Stimulated activated CD8-positive, alpha-beta memory T cell treated with anti-CD3 and anti-CD28 coated beads, Interleukin-7, amount 100 ng/mL, for 48 hours (primary cell): ENCODE results near the gene HNF1B.

Experiments
- DNase-seq, 2 donors: peaks; one replicate each; pipeline ENCODE4 v3.0.0-alpha.2; 2020; ENCODE audit warnings: low read depth in 1 of 2; ENCODE audit errors: extremely low read depth in 1 of 2

HNF1B gene

DNA sequence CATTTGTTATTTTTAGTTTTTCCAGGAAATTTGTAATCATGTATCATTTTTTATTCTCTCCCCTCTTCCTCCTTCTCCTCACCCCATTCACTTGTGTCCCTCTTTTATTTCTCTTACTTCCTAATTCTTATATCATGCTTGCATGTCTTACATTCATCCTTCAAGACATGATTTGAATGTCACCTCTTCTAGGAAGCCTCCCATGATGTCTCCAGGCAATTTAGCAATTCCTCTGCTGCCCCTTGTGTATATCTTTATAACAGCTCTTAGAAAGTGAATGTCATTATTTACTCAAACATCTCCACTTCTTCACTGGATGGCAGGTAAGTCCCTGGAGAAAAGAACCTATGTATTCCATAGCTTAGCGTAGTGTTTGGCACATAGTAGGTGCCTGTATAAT, 7.8 kb downstream of the HNF1B start:
- DNase-seq: no peak

DNA sequence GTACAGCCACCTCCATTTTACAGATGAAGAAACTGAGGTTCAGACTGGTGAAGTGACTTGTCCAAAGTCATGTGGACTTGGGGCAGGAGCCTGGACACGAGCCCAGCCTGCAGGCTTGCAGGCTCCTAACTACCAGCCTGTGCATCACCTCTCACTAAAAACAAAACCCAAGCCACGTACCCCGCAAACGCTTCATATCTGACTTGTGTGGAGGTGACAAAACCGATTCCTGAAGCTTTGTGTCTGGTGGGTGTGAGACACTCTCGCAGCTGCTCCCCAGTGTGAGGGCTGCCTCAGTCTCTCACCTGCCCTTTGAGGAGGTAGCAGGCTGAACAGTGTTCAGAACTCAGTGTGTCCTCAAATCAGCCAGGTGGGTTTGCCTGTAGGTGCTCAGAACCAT, 8.4 kb downstream of the HNF1B start:
- DNase-seq: no peak

DNA sequence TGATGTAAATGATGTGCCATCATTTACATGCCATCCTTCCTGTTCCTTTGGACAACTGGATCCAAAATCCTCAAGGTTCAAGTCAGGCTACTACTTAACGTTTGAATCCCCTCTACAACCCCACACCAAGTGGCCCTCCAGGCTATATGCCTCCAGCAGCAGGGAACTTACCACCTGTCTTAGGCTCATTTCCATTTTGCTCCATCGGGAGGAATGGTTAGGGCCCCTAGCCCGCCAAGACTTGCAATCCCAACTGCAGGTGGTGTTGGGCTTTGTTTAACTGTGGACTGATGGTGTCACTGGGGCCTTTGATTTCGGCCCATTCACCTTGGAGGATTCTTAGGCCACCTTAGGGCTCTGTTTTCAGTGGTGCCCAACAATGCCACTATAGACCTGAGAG, 9.7 kb downstream of the HNF1B start:
- DNase-seq: no peak

DNA sequence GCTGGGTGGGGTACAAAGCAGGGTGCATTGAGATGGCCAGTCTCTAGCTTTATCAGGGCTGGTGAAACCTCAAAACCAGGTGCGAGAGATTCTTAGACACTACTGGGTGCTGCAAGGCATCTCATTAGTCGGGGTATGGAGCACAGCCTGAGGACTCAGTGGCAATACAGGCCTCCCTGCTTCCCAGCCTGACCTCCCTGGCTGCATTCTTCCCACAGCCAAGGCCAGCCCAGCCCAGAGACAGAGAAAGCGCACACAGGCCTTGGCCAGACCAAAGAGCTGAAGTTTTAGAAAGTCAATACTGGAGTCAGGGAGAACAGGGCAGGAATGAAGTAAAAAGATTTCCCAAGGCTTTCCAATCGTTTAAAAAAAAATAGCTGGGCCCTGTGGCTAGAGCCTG, 12.5 kb downstream of the HNF1B start:
- no peak for DNase-seq

DNA sequence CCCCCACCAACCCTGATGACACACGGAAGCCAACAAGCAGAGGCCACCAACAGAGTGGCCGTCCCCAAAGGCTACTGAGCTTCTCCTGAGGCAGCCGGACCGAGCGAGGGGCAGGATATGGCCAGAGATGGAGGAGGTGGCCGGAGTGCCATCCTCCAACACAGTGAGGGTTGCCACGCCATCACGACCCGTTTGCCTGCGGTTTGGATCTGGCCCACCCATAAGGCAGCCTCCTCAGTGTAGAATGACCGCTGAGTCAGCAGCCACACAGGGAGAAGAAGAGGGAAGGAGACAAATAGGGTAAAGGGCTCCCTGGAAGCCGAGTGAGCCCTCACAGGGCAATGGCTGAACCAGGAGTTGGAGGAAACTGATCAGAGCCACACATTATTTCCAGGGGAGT, 13.8 kb downstream of the HNF1B start:
- no peak for DNase-seq

DNA sequence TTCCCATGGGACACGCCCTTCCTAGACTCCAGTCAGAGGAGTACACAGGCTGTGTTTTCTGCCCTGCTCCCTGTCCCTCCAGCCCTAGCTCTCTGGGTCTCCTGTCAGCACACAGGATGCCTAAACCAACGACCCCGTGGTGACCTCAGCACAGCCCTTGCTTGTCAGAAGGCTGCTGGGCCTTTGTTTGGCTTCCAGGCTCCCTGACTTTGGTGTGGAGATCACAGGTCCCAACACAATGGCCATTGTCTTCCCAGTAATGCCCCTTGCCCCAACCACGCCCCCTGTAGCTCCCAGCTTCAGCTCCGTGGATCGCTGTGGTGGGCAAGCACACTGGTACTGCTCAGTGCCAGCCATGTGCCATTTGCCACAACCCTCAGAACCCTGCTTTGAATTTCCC, 15.0 kb downstream of the HNF1B start:
- DNase-seq: no peak

DNA sequence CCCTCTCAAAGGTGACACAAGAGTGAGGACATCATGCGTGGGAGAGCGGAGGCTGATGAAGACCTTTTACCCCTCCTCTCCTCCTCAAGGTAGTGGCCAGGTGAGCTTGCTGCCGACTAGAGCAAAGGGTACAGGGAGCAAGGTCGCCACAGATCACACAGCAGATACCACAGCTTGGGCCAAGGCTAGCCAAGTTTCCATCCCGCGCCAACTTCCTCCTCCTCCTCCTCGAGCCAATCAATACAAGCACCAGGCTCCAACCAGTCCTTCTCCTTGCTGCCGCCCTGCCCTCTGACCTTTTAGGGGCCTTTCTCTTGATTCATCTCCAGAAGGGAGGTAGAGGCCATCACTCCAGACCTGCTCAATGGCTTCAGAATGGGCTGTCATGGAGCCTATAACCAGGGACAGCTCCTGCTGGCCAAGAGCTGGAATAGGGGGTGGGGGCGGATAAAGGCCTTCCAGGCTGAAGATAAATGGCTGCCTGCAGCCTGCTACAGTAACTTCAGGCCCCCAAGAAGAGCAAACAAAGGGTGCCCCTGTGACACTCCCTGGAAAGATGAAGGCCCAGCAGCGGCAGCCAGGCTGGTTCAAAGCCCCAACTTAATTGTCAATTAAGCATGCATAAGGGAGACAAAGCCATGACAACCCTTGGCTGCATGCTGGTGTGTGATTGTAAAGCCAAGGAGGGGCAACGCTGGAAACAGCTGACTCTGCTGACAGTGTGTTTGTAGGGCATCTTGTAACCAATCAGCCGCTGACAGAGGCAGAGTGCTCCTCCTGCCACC, 17.8 kb downstream of the HNF1B start:
- no peak for DNase-seq

DNA sequence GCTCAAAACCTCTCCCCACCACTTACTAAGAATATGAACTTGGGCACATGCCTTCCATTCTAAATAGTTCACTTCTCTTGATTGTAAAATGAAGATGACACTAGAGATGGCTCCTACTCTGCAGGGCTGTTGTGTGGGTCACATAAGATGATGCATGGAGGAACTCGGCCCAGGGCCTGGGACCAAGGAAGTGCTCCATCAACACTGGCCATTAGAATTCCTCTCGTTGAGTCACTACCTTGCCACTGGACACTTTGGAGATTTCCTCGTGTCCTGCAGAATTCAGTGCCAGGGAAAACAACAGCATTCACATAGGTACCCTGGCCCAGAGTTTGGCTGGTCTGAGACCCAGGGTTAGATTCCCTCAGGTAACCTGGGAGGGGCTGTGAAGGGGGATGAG, 18.6 kb downstream of the HNF1B start:
- no peak for DNase-seq

DNA sequence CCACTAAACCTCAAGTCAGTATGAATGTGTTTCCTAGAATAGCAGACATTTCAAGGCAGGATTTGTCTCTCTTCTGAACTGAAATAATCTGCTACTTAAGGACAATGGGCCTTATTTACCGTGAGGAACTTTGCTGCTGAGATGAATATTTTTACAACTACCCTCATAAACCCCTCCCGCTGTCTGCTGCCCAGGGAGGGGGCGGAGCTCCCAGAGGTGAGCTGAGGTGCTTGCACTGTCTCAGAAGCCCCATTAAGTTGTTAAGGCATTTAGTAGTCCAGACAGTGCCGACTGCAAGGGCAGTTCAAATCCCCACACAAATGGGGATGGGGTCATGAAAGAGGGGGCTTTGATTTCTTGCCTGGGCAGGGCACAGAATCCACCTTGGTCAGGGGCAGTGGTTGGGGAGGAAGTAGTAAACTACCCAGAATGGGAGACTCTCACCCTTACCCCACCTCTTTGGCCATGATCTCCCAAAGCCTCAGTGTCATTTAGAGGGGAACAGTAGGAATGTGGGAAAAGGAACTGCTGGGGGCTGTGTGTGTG, 19.2 kb downstream of the HNF1B start:
- no peak for DNase-seq

DNA sequence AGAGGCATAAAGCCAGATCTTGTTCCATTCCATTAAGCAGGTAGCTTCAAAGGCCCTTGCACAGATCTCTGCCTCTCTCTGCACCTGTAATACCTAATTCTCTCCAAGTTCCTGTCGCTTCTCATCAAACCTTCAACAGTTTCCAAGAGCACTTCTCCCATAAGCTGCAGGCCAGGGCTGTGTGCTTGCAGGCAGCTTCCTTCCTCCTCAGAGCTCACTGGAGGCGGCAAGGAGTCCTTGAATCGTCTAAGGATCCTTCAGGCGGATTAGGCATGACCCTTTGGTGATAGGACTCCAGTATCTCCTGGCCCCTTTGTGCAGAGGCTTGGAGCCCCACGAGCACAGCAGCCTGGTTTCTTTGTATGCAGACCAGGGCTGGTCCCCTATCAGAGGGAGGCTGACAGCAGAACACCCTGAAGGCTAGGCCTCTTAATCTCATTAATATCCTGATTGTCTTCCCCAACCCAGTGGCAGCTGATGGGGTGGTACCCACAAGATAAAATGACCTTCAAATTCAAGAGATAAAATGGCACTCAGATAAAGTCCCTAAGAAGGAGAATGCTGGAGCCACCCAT, 19.8 kb downstream of the HNF1B start:
- no peak for DNase-seq

DNA sequence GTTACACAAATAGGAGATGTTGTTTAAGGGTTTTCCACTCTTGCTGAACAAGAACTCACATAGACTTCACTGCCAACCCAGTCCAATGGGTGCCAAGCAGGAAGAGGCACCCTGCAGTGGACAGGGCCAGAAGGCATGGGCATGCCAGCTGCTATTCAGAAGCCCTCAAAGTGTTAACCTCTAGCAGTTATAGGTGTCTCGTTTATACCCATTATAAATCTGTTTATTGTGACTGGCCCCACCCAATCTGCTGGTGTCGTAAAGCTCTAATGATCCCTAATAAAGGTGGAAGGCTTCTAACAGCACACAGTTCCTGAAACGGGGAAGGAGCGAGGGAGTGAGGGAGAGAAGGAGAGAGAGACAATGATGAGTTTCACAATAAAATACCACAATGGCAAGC, 23.9 kb downstream of the HNF1B start:
- no peak for DNase-seq

DNA sequence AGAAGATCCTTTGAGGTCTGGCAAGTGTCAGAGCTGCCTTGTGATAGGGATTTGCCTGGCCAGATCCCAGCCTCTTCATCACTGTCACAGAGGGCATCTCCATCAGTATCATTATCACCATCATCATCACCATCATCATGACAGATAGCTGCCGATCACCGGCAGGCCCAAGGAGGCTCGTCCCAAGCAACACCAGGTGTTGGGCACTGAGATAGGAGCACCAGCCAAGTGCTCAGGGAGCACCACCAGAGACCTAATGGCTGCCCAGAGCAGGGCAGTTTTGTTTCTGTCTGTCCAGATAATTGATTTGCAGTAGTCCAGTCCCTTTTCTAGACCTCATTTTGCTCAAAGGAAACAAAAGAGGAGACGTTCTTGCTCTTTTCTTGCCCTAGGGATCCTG, 25.0 kb downstream of the HNF1B start:
- DNase-seq: no peak

DNA sequence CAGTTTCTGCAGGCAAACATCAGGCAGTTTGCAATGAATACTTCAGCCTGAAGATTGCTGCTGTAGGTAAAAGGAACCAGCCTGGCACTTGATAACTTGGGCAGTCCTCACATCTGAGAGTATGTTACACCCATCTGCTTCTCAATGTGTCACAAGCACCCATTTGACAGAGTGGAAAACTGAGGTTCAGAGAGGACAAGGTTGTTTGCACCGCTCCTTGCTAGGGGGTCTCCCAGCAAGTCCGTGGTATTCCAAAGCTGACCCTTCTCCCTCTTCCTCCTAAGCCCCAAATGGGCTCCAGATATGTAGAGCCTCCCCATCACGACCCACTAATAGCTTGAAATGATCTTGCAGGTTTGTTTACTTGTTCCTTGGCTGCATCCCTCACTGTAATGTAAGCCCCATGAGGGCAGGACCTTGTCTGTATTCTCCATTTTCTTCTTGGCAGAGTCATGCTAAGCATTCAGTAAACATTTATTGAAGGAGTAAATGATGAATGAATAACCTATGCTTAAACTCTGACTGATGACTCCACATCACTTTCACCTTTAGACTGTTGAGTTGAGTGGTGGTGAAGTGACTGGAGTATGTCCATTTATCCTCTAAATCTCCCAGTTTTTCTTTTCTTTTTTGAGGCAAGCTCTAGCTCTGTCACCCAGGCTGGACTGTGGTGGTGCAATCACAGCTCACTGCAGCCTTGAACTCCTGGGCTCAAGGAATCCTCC, 26.4 kb downstream of the HNF1B start:
- DNase-seq: no peak

DNA sequence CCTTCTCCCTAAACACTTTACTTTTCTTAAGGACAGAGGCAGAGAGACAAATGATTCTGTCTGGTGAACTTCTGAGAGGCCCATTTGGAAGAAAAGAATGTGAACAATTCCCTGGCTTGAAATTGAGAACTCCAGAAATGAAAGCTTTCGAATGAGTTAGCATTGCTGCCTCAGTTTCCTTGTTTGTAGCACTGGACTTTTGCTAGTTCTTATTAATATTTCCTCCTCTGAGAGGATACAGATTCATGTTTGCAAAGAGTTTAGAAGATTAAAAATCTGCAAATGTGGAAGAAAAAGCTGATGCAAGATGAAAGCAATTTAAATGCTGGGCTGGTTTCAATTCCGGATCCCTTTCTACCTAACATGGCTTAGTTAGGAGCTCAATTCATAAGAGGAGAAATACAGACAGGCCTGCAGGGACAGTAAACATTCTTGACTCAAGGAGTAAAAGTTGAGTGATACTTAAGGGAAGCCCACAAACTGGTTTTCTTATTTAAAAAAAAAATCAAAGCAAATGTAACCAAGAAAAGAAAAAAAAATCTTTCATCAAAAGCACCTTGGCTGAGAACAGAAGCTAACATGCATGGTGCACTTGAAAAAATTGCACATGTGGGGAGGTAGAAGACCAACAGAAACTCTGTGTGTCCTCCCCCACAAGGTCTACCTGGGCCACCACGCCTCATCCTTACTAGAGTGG, 27.1 kb downstream of the HNF1B start:
- DNase-seq: no peak

DNA sequence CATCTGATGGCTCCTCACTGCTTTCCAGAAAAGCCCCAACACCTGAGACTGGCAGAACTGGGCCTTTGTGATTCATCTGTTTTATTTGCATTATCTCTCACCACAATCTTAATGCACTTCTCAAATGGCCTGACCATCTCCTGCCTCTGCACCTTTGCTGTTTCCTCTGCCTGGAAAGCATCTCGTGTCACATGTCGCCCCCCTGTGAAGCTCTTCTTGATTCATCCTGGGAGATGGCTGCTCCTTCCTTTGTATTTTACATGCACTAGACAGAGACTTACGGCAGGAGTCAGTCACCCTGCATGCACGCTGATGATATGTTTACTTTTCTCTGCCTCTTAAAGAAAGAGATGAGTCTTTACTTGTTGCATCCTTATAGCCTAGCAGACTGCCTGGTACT, 30.0 kb downstream of the HNF1B start:
- no peak for DNase-seq

DNA sequence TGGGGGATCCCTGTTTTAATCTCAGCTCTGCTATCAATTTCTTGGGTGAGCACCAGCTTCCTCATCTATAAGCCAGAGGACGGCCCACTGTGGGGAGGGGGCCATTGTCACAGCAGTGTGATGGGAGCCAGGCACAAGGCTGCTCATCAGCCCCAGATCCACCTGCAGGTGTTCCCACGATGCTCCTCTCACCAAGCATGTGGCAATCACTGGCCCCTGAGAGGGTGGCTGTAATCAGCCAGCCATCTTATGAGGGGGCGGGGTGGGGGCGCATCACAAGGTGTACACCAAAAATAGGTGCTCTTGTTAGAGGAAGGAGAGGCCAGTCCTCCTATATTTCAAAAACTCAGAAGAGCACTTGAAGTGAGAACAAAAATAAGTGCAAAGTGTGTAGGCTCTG, 31.2 kb downstream of the HNF1B start:
- no peak for DNase-seq

DNA sequence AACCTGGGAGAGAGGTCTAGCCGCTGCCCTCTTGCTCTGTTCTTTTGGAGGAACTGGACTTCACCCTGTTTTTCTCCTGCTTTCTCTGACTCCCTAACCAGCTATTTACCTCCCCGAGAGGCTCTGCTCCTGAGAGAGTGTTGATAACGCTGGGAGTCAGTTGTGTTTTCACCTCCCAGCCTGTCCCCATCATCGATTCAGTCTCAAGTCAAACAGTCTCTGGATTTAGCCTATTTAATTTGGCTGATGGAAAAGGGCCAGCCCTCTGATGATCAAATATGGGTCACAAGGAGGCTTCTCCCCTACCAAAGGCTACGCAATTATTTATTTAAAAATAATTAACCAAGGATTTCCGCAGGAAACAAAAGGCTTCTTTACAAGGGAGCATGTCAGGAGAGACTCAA, 31.8 kb downstream of the HNF1B start:
- no peak for DNase-seq

DNA sequence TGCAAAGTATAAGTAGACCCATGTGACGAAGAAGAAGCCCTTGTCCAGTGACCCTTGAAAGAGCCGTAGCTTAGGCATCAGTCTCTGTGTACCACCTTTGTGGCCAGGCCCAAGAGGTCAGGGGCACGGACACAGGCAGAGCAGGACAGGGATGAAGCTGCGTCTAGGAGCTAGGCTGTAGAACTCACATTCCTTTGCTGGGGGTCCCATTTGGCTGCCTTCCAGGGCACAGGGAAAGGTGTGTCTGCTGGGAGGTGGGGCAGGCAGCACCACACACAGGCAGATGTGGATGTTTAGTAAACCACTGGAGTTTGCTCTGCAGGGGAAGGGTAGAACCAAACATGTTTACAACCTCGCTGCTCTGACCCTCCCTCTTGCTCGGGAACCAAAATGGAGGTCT, 33.7 kb downstream of the HNF1B start:
- no peak for DNase-seq

DNA sequence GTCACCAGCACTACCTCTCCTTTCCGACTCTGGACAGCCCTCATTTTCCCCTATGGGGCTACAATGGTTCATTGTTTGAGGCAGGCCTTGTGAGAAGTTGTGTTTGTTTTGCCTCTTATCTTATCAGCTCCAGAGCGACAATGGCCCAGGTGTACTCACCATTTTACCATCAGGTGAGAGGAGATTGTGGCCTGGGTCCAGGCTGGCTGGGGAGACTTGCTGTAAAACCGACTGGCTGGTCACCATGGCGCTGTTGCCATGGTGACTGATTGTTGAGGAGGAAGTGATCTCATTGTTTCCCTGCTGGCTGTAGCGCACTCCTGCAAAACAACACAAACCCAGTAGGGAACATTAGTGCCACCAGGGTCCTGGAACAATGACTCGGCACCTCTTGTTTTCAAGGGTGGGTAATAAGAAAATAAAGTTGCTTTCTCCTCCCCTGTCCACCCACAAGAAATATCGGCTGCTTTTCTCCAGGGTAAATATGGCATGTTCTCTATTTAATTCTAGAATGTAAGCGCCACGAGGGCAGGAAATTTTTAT, 34.4 kb downstream of the HNF1B start:
- DNase-seq: no peak

DNA sequence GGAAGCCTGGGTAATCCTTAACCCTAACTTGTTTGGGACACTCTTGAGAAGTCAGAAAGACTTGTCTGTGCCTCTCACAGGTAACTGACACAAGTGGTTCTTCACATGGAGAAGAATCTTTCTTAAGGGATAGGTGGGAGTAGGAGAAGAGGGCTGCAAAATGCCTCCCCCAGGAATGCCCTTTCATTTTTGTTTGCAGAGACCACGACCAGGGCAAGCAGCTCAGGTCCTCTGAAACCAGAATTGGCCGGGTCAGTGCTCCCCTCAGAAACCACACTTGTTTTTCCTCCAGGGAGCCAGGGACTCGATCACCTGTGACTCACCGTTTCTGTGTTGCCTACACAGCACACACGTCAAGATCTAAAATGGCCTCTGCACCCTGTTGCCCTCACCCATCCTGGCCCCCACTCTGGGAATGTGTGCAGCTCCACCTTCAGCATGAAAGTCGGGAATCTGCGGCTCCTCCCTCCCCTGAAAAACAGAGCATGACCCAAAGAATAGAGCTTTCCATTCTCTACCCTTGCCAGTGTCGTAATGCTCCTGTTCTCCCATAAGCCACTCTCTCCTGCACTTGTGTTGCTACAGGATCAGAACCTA, 36.1 kb downstream of the HNF1B start:
- DNase-seq: no peak
